ENCODE results near the gene TLCD3B. TPM values are rescaled to one million over a fixed set of nuclear protein-coding genes. Genes with fewer than 3 reads are reported as not detected.
A peak's percentile ranks its signal among the peaks of the same experiment; 100 is the strongest.
"Not testable (repeated sequence)": the region's sequence is repeated elsewhere in the genome, so short reads cannot be mapped to it uniquely, and the experiment has no call there.

TLCD3B gene
- total and polyA plus RNA-seq, 2 experiments from 2014 or later, result 0.36 TPM; not detected in 1

DNA sequence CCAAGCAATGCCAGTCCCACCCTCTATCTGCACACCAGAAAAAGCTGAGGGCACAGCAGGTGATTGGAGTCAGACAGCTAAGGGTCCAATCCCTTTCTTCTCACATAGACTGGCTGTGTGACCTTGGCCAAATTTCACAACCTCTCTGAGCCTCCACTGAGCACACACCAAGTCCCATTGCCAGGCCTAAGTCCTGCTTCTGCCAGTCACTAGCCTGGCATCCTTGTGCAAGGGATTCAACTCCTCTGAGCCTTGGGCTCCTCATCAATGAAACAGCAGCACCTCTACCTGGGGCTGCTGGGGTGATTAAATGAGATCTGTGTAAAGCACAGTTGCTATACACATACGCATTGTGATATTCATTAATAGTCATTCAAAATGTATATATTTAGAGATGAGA, 15.5 kb upstream of the TLCD3B start:
- DNase-seq (ENCODE audit: low read depth in 1 of 2, low spot score in 1 of 2), result no peak
- H3K36me3 ChIP-seq, result no peaks in the 10 kb centered on the region
- no peaks in the 10 kb centered on the region for H3K4me1 ChIP-seq (ENCODE audit: low read depth)
- H3K27ac ChIP-seq, result no peak overlapping the region
- no peak overlapping the region for H3K4me3 ChIP-seq
- TF ChIP-seq, protein P1, sequence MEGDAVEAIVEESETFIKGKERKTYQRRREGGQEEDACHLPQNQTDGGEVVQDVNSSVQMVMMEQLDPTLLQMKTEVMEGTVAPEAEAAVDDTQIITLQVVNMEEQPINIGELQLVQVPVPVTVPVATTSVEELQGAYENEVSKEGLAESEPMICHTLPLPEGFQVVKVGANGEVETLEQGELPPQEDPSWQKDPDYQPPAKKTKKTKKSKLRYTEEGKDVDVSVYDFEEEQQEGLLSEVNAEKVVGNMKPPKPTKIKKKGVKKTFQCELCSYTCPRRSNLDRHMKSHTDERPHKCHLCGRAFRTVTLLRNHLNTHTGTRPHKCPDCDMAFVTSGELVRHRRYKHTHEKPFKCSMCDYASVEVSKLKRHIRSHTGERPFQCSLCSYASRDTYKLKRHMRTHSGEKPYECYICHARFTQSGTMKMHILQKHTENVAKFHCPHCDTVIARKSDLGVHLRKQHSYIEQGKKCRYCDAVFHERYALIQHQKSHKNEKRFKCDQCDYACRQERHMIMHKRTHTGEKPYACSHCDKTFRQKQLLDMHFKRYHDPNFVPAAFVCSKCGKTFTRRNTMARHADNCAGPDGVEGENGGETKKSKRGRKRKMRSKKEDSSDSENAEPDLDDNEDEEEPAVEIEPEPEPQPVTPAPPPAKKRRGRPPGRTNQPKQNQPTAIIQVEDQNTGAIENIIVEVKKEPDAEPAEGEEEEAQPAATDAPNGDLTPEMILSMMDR (IDR thresholded peaks at IDR 0.05; ENCODE audit: low read depth, low read length), result no peak
- H3K9me3 ChIP-seq (ENCODE audit: low read depth), result no peaks in the 10 kb centered on the region
- H3K27me3 ChIP-seq, result no peaks in the 10 kb centered on the region

DNA sequence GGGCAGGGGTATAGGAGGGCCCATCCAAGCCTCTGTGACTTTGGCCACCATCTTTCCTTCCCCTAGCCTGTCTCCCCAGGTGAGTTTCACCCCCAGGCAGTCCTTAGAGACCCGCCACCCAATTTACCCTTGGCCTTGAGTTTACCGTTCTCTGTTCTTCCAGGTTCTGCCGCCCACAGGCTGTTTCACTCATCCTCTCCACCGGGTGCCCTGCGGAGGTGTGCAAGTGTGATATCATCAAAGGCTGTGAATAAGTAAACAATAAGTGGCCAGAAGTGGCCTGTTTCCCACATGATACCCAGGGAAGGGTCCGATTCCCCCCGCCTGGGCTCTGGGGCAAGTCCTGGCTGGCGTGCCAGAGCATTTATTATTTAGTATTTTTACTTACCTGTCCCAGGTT, 15.1 kb upstream of the TLCD3B start:
- Histone ChIP-seq H3K27ac (no peak overlapping the region), H3K36me3 (no peaks in the 10 kb centered on the region), H3K9me3 (ENCODE audit: low read depth) (no peaks in the 10 kb centered on the region), H3K4me3 (no peak overlapping the region), H3K4me1 (ENCODE audit: low read depth) (no peaks in the 10 kb centered on the region), H3K27me3 (no peaks in the 10 kb centered on the region)
- DNase-seq (ENCODE audit: low read depth in 1 of 2, low spot score in 1 of 2), result no peak
- TF ChIP-seq, protein P1 (IDR thresholded peaks at IDR 0.05; ENCODE audit: low read depth, low read length), result no peak

DNA sequence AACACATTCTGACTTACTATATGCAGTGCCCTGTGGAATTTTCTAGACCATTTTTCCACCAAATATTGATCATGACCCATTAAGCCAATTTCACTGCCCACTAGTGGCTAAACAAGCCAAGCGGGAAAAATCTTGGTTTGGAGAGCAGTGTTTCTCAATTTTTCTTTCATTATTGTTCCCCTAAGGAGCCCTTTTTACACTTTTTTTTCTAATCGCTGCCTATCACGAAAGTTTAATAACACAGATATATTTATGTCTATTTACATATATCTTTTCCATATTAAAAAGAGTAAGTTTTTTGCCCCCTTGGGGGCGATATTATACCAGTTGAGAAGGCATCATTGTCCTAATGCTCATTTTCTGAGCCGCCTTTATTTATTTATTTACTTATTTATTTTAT, 10.8 kb upstream of the TLCD3B start:
- TF ChIP-seq, protein P1 (IDR thresholded peaks at IDR 0.05; ENCODE audit: low read depth, low read length), result peak; percentile 37
- Histone ChIP-seq H3K4me3 (no peak overlapping the region), H3K4me1 (ENCODE audit: low read depth) (no peaks in the 10 kb centered on the region), H3K27me3 (peaks cover 12% of the 10 kb centered on the region), H3K27ac (no peak overlapping the region), H3K36me3 (no peaks in the 10 kb centered on the region), H3K9me3 (ENCODE audit: low read depth) (no peaks in the 10 kb centered on the region)
- DNase-seq (ENCODE audit: low read depth in 1 of 2, low spot score in 1 of 2), result peak; percentile 39 to 69

DNA sequence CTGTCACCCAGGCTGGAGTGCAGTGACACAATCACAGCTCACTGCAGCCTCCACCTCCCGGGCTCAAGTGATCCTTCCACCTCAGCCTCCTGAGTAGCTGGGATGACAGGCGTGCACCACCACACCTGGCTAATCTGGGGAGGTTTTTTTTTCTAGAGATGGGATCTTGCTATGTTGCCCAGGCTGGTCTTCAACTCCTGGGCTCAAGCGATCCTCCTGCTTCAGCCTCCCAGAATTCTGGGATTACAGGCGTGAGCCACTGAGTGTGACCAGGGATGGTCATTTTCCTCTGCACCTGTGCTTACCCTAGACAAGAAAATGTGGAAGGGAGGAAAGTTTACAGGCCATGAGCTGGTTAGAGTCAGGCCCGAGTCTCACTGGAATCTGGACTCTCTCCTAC, 9.6 kb upstream of the TLCD3B start:
- not testable (repeated sequence) for H3K4me1 ChIP-seq (ENCODE audit: low read depth); H3K36me3 ChIP-seq; DNase-seq (ENCODE audit: low read depth in 1 of 2, low spot score in 1 of 2); H3K9me3 ChIP-seq (ENCODE audit: low read depth); H3K27ac ChIP-seq; H3K4me3 ChIP-seq
- H3K27me3 ChIP-seq, result peaks cover 22% of the 10 kb centered on the region

DNA sequence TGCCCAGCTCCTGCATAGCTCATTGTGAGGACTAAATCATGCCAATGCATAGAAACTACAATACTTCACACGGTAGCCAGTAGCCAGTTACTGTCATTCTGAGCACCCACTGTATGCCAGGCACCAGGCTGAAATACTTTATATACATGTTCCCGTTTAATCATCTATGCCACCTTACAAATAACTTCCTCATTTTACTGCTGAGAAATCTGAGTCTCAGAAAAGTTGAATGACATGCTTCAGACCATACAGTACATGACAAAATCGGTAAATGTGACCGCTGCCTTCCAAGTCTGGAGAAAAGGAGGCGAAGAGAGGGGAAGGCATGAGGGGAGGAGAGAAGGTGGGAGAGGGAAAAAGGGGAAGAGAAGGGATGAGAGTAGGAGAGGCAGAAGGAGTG, 9.2 kb upstream of the TLCD3B start:
- TF ChIP-seq, protein P1 (IDR thresholded peaks at IDR 0.05; ENCODE audit: low read depth, low read length), result no peak
- Histone ChIP-seq H3K4me1 (ENCODE audit: low read depth) (no peaks in the 10 kb centered on the region), H3K4me3 (no peak overlapping the region), H3K27me3 (peaks cover 25% of the 10 kb centered on the region), H3K27ac (no peak overlapping the region), H3K36me3 (no peaks in the 10 kb centered on the region), H3K9me3 (ENCODE audit: low read depth) (no peaks in the 10 kb centered on the region)
- no peak for DNase-seq (ENCODE audit: low read depth in 1 of 2, low spot score in 1 of 2)

DNA sequence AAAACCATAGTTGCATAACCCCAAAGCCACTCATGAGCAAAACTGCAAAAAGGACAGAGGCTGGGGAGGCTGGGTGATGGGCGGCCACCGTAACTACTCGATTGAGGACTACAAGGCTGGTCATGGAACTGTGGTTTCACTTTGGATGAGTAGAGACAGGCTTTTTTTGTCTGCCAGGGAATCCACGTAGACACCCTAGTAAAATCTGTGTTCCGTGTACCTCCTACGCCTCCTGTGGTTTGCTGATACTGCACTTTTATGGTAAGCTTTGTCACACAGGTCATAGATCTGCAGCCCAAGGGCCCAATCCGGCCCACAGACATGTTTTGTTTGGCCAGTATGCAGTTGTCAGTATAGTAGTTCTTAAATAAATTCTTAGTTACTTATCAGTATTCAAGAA, 2.2 kb upstream of the TLCD3B start:
- H3K4me1 ChIP-seq (ENCODE audit: low read depth), result no peaks in the 10 kb centered on the region
- peaks cover 52% of the 10 kb centered on the region for H3K27me3 ChIP-seq
- no peak for DNase-seq (ENCODE audit: low read depth in 1 of 2, low spot score in 1 of 2)

More for the DNA sequence above, 2.2 kb upstream of the TLCD3B start:
- Histone ChIP-seq H3K27ac (no peak overlapping the region), H3K4me3 (no peak overlapping the region), H3K9me3 (ENCODE audit: low read depth) (no peaks in the 10 kb centered on the region), H3K36me3 (no peaks in the 10 kb centered on the region)
- TF ChIP-seq, protein P1 (IDR thresholded peaks at IDR 0.05; ENCODE audit: low read depth, low read length), result no peak

All from cardiac muscle cell (in vitro differentiated cells and primary cell).